Kidney (tissue), 14 donors: ENCODE measurements around the gene BSX. TPM values are rescaled to one million over a fixed set of nuclear protein-coding genes. Genes with fewer than 3 reads are reported as not detected.

Source experiments
- DNase-seq, 5 donors: peaks; one replicate each; pipeline ENCODE4 v3.0.0-alpha.2; 2013 to 2020
- FAIRE-seq: peaks from 2 replicates; lab custom pipeline; 2012; peaks lifted over from hg19 to GRCh38; lab: Jason Lieb, UNC
- H3K27ac ChIP-seq, 2 donors: one replicate each; pipeline ENCODE4 v1.7.0; 2013; ENCODE audit warnings: low read depth in 2 of 2, low read length in 2 of 2, inconsistent platforms in 1 of 2
- H3K27me3 ChIP-seq: one replicate; pipeline ENCODE4 v1.7.1; 2013; ENCODE audit warnings: low read length, inconsistent platforms; ENCODE audit not compliant: control insufficient read depth, insufficient read depth
- H3K36me3 ChIP-seq, 3 donors: one replicate each; pipeline versions ENCODE4 v1.7.0 to v1.7.1; 2013; ENCODE audit warnings: low read length in 3 of 3, control low read depth in 1 of 3, inconsistent platforms in 1 of 3; ENCODE audit not compliant: insufficient read depth in 3 of 3, control insufficient read depth in 2 of 3
- H3K4me1 ChIP-seq, 3 donors: one replicate each; pipeline versions ENCODE4 v1.7.0 to v1.7.1; 2013; ENCODE audit warnings: low read length in 3 of 3, inconsistent platforms in 1 of 3, low read depth in 1 of 3; ENCODE audit not compliant: control insufficient read depth in 2 of 3, insufficient read depth in 2 of 3
- H3K4me3 ChIP-seq, 3 donors: one replicate each; pipeline versions ENCODE4 v1.7.0 to v1.8.1; 2013; ENCODE audit warnings: low read length in 3 of 3, control low read depth in 1 of 3, inconsistent platforms in 1 of 3
- H3K9ac ChIP-seq, 3 donors: one replicate each; pipeline versions ENCODE4 v1.7.0 to v1.7.1; 2013; ENCODE audit warnings: low read length in 3 of 3, control low read depth in 1 of 3, inconsistent platforms in 1 of 3
- H3K9me3 ChIP-seq, 3 donors: one replicate each; pipeline versions ENCODE4 v1.7.0 to v1.7.1; 2013; ENCODE audit warnings: low read length in 3 of 3, control low read depth in 1 of 3, inconsistent platforms in 1 of 3; ENCODE audit not compliant: control insufficient read depth in 2 of 3, insufficient read depth in 1 of 3
- intact Hi-C: fragments of 100-400 bp; cut with DNase I; formaldehyde crosslinking; loops from one replicate; pipeline ENCODE4 v1.11.1; 2022
- polyA plus RNA-seq: library from polyadenylated mRNA; stranded (reverse); fragments of 350-450 nt; fragmentation: Illumina TruSeq; extraction: RNeasy Lipid Tissue Mini Kit (QIAGEN cat#74804); gene quantifications from one replicate; pipeline ENCODE4 v1.2.3, GENCODE V29; 2014; ENCODE audit warnings: low read depth, low replicate concordance; ENCODE audit not compliant: insufficient read depth
- total RNA-seq: library from RNA; stranded (reverse); fragmentation: NEBNext Ultra II Directional; extraction: Animal tissue kit (Norgen Biotek cat#: 25700); gene quantifications from one replicate; pipeline ENCODE4 v1.2.1, GENCODE V29; 2021
- TF ChIP-seq, protein P1 (sequence below): IDR thresholded peaks from 3 replicates; pipeline ENCODE4 v1.5.1; 2012; ENCODE audit warnings: mild to moderate bottlenecking, moderate library complexity, borderline replicate concordance; ENCODE audit not compliant: insufficient read depth; ENCODE audit errors: extremely low read depth
- donor health status: control.
- donor health status: control.
- donor health status: control.
- donor health status: control.
- donor health status: control.
- donor health status: DM: yes; HTN: yes; CAD: no.
- donor health status: Normal renal cell carcinoma (clear cell type).

Gene BSX
- total and polyA plus RNA-seq, 2 donors from 2014 or later: not detected

GRCh38 chr11:122951211-122951610 lies 30.4 kb downstream of the BSX start:
- FAIRE-seq: no peak
- TF ChIP-seq, protein P1, sequence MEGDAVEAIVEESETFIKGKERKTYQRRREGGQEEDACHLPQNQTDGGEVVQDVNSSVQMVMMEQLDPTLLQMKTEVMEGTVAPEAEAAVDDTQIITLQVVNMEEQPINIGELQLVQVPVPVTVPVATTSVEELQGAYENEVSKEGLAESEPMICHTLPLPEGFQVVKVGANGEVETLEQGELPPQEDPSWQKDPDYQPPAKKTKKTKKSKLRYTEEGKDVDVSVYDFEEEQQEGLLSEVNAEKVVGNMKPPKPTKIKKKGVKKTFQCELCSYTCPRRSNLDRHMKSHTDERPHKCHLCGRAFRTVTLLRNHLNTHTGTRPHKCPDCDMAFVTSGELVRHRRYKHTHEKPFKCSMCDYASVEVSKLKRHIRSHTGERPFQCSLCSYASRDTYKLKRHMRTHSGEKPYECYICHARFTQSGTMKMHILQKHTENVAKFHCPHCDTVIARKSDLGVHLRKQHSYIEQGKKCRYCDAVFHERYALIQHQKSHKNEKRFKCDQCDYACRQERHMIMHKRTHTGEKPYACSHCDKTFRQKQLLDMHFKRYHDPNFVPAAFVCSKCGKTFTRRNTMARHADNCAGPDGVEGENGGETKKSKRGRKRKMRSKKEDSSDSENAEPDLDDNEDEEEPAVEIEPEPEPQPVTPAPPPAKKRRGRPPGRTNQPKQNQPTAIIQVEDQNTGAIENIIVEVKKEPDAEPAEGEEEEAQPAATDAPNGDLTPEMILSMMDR: no peak

GRCh38 chr11:122938557-122938956 lies 43.1 kb downstream of the BSX start:
- Histone ChIP-seq H3K27ac (no peak overlapping the region), H3K4me3 (no peak overlapping the region), H3K4me1 (no peaks in the 10 kb centered on the region), H3K9ac (no peak overlapping the region), H3K36me3 (no peaks in the 10 kb centered on the region), H3K9me3 (no peaks in the 10 kb centered on the region), H3K27me3 (no peaks in the 10 kb centered on the region)
- DNase-seq (no peak), FAIRE-seq (no peak)
- TF ChIP-seq, protein P1: no peak
- intact Hi-C loops: no loop called here

More at GRCh38 chr11:122951211-122951610, 30.4 kb downstream of the BSX start:
- H3K36me3 ChIP-seq: peaks cover 0 to 13% (median 0%) of the 10 kb centered on the region in 3 donors
- no peak overlapping the region for H3K9ac ChIP-seq
- H3K27me3 ChIP-seq: no peaks in the 10 kb centered on the region
- no peaks in the 10 kb centered on the region for H3K4me1 ChIP-seq
- no peak overlapping the region for H3K4me3 ChIP-seq
- no peaks in the 10 kb centered on the region for H3K9me3 ChIP-seq
- intact Hi-C loops: no loop called here
- peak in 3 of 5 donors; percentile 11 to 50 (median 42) for DNase-seq
- no peak overlapping the region for H3K27ac ChIP-seq

DNA sequence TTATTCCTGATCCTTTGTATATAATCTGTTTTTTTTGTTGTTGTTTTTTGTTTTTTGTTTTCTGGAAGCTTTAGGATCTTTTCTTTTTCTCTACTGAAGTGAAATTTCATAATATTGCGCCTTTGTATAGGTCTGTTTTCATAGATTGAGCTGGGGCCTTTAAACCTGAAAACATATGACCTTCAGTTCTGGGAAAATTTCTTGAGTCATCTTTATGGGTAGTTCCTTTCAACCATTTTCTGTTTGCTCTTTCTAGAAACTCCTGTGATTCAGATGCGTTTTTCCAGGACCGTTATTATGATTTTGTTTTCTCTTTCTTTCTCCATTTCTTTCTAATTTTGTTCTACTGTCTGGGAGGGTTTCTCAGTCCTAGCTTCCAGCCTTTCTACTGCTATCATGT lies 43.7 kb downstream of the BSX start:
- DNase-seq: no peak
- Histone ChIP-seq H3K36me3 (no peaks in the 10 kb centered on the region), H3K27me3 (no peaks in the 10 kb centered on the region), H3K9me3 (no peaks in the 10 kb centered on the region), H3K9ac (no peak overlapping the region), H3K4me1 (no peaks in the 10 kb centered on the region), H3K4me3 (no peak overlapping the region), H3K27ac (no peak overlapping the region)
- TF ChIP-seq, protein P1: no peak
- no peak for FAIRE-seq
- intact Hi-C loops: no loop called here

- no peak for DNase-seq
- Histone ChIP-seq H3K36me3 (peaks cover 0 to 2% (median 0%) of the 10 kb centered on the region in 3 donors), H3K9ac (no peak overlapping the region), H3K9me3 (no peaks in the 10 kb centered on the region), H3K4me3 (no peak overlapping the region), H3K4me1 (no peaks in the 10 kb centered on the region), H3K27me3 (no peaks in the 10 kb centered on the region), H3K27ac (no peak overlapping the region)
- intact Hi-C loops: no loop called here
- TF ChIP-seq, protein P1: no peak
- FAIRE-seq: peak; percentile 37
Observed at GRCh38 chr11:122933416-122933815, 48.2 kb downstream of the BSX start.
